ENCODE measurements around the gene HEG1.

HEG1 gene

GRCh38 chr3:125058959-125059358, 3.2 kb upstream of the HEG1 start:
- Histone ChIP-seq H3F3A (ENCODE audit: insufficient read depth) (no peaks in the 10 kb centered on the region), H3K4me2 (ENCODE audit: low read depth, low read length, poor library complexity, severe bottlenecking) (no peak overlapping the region), H3K79me2 (ENCODE audit: insufficient read depth, low read length) (no peaks in the 10 kb centered on the region), H3K9me3 (ENCODE audit: insufficient read depth, low read length) (no peaks in the 10 kb centered on the region), H4K20me1 (ENCODE audit: low read depth, low read length) (no peaks in the 10 kb centered on the region), H3K4me3 (ENCODE audit: insufficient read depth, low read length, poor library complexity, severe bottlenecking) (no peak overlapping the region), H3K9me2 (replicated peaks; ENCODE audit: insufficient read depth, low read length) (no peaks in the 10 kb centered on the region), H3K27me3 (ENCODE audit: low read length) (no peaks in the 10 kb centered on the region), H3K9ac (ENCODE audit: low read length) (no peak overlapping the region), H2AFZ (ENCODE audit: low read depth, low read length, severe bottlenecking) (no peak overlapping the region), H3K36me3 (ENCODE audit: low read length) (no peaks in the 10 kb centered on the region), H3K27ac (ENCODE audit: low read depth, low read length) (no peak overlapping the region)
- TF ChIP-seq EZH2phosphoT487 (conservative IDR thresholded peaks at IDR 0.05; ENCODE audit: low read length) = no peak
- TF ChIP-seq, protein P1, sequence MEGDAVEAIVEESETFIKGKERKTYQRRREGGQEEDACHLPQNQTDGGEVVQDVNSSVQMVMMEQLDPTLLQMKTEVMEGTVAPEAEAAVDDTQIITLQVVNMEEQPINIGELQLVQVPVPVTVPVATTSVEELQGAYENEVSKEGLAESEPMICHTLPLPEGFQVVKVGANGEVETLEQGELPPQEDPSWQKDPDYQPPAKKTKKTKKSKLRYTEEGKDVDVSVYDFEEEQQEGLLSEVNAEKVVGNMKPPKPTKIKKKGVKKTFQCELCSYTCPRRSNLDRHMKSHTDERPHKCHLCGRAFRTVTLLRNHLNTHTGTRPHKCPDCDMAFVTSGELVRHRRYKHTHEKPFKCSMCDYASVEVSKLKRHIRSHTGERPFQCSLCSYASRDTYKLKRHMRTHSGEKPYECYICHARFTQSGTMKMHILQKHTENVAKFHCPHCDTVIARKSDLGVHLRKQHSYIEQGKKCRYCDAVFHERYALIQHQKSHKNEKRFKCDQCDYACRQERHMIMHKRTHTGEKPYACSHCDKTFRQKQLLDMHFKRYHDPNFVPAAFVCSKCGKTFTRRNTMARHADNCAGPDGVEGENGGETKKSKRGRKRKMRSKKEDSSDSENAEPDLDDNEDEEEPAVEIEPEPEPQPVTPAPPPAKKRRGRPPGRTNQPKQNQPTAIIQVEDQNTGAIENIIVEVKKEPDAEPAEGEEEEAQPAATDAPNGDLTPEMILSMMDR (IDR thresholded peaks at IDR 0.05; ENCODE audit: insufficient read depth, low read length, poor library complexity, severe bottlenecking) = no peak

DNA sequence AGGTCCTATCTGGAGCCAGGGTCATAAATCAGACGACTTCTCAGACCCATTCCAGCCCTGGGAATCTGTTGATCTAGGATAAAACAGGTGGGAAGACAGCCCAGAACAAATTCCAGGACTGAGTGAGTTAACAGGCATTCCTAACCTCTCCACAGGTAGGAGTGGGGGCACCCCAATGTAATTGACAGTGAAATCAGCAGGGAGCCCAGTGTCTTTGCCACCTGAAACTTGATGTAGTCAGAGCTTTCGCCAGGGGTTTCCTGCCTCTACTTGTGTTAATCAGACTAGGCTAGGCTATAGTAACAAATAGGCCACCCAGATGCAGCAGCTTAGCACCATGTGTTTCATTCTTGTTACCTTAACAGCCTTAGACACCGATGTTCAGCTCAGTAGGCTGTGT, 2.7 kb upstream of the HEG1 start:
- Histone ChIP-seq H3K9me3 (ENCODE audit: insufficient read depth, low read length) (no peaks in the 10 kb centered on the region), H3K9me2 (replicated peaks; ENCODE audit: insufficient read depth, low read length) (no peaks in the 10 kb centered on the region), H3K36me3 (ENCODE audit: low read length) (no peaks in the 10 kb centered on the region), H2AFZ (ENCODE audit: low read depth, low read length, severe bottlenecking) (no peak overlapping the region), H4K20me1 (ENCODE audit: low read depth, low read length) (no peaks in the 10 kb centered on the region), H3K27me3 (ENCODE audit: low read length) (no peaks in the 10 kb centered on the region), H3K4me3 (ENCODE audit: insufficient read depth, low read length, poor library complexity, severe bottlenecking) (no peak overlapping the region), H3K9ac (ENCODE audit: low read length) (no peak overlapping the region), H3K4me2 (ENCODE audit: low read depth, low read length, poor library complexity, severe bottlenecking) (no peak overlapping the region), H3K79me2 (ENCODE audit: insufficient read depth, low read length) (no peaks in the 10 kb centered on the region), H3K27ac (ENCODE audit: low read depth, low read length) (no peak overlapping the region), H3F3A (ENCODE audit: insufficient read depth) (no peaks in the 10 kb centered on the region)
- TF ChIP-seq, protein P1 (IDR thresholded peaks at IDR 0.05; ENCODE audit: insufficient read depth, low read length, poor library complexity, severe bottlenecking) = no peak
- no peak for TF ChIP-seq EZH2phosphoT487 (conservative IDR thresholded peaks at IDR 0.05; ENCODE audit: low read length)

GRCh38 chr3:125057186-125057850, 1.5 kb upstream of the HEG1 start:
- H3K27ac ChIP-seq (ENCODE audit: low read depth, low read length) = no peak overlapping the region
- no peaks in the 10 kb centered on the region for H4K20me1 ChIP-seq (ENCODE audit: low read depth, low read length)
- no peak overlapping the region for H2AFZ ChIP-seq (ENCODE audit: low read depth, low read length, severe bottlenecking)
- TF ChIP-seq, protein P1 (IDR thresholded peaks at IDR 0.05; ENCODE audit: insufficient read depth, low read length, poor library complexity, severe bottlenecking) = no peak
- TF ChIP-seq EZH2phosphoT487 (conservative IDR thresholded peaks at IDR 0.05; ENCODE audit: low read length) = no peak
- no peaks in the 10 kb centered on the region for H3K9me2 ChIP-seq (replicated peaks; ENCODE audit: insufficient read depth, low read length)
- no peaks in the 10 kb centered on the region for H3K79me2 ChIP-seq (ENCODE audit: insufficient read depth, low read length)
- no peaks in the 10 kb centered on the region for H3K36me3 ChIP-seq (ENCODE audit: low read length)
- H3K4me2 ChIP-seq (ENCODE audit: low read depth, low read length, poor library complexity, severe bottlenecking) = no peak overlapping the region
- H3K4me3 ChIP-seq (ENCODE audit: insufficient read depth, low read length, poor library complexity, severe bottlenecking) = no peak overlapping the region
- no peak overlapping the region for H3K9ac ChIP-seq (ENCODE audit: low read length)
- no peaks in the 10 kb centered on the region for H3K9me3 ChIP-seq (ENCODE audit: insufficient read depth, low read length)
- no peaks in the 10 kb centered on the region for H3K27me3 ChIP-seq (ENCODE audit: low read length)
- no peaks in the 10 kb centered on the region for H3F3A ChIP-seq (ENCODE audit: insufficient read depth)

All from SU-DHL-6 (cell line).